Caco-2 (cell line): ENCODE measurements around the gene CTCF. TPM values are rescaled to one million over a fixed set of nuclear protein-coding genes. Genes with fewer than 3 reads are reported as not detected.

Experiments used
- BruUV-seq: library from RNA; stranded (reverse); fragments of 400-500 nt; replicated peaks from 2 replicates; lab custom pipeline; 2021; lab: Mats Ljungman, UMichigan
- CTCF ChIA-PET: fragments of 300-600 bp; sonication (Branson Sonifier 250); formaldehyde crosslinking; loops from one replicate; lab custom pipeline; 2022; ENCODE audit warnings: antibody characterized with exemption; lab: Charles Lee
- POLR2A ChIA-PET: fragments of 300-600 bp; sonication (Branson Sonifier 250); formaldehyde crosslinking; loops from one replicate; lab custom pipeline; 2022; ENCODE audit warnings: antibody characterized with exemption; lab: Charles Lee
- DNase-seq, 2 experiments: peaks; one replicate each; pipeline versions ENCODE4 v3.0.0 to v3.0.0-alpha.2; 2020 to 2022
- H3K27me3 ChIP-seq: replicated peaks from 2 replicates; pipeline ENCODE4 v1.6.0; 2011; ENCODE audit warnings: low read length; ENCODE audit not compliant: control insufficient read depth, insufficient read depth
- H3K36me3 ChIP-seq: 2 replicates; pipeline ENCODE4 v1.5.1; 2011; ENCODE audit warnings: low read length; ENCODE audit not compliant: control insufficient read depth, insufficient read depth
- H3K4me1 ChIP-seq: fragments of 250-450 bp; sonication (Bioruptor Pico); 2 replicates; pipeline ENCODE4 v1.5.1; 2020; ENCODE audit warnings: mild to moderate bottlenecking
- H3K4me3 ChIP-seq: 2 replicates; pipeline ENCODE4 v1.5.1; 2011; ENCODE audit warnings: low read depth, mild to moderate bottlenecking, control low read depth, low read length
- H3K9me3 ChIP-seq: fragments of 250-450 bp; sonication (Bioruptor Pico); 2 replicates; pipeline ENCODE4 v1.5.1; 2020; ENCODE audit warnings: mild to moderate bottlenecking, moderate library complexity
- H3K27ac Mint-ChIP-seq: one replicate; pipeline ENCODE4 v1.8.0; 2022; ENCODE audit warnings: mixed read lengths; ENCODE audit not compliant: unreplicated experiment
- H3K27me3 Mint-ChIP-seq: one replicate; pipeline ENCODE4 v1.8.0; 2022; ENCODE audit warnings: mixed read lengths; ENCODE audit not compliant: insufficient read depth, unreplicated experiment
- H3K36me3 Mint-ChIP-seq: one replicate; pipeline ENCODE4 v1.8.0; 2022; ENCODE audit warnings: mild to moderate bottlenecking, mixed read lengths; ENCODE audit not compliant: insufficient read depth, unreplicated experiment
- H3K4me1 Mint-ChIP-seq: one replicate; pipeline ENCODE4 v1.8.0; 2022; ENCODE audit warnings: low read depth, mixed read lengths; ENCODE audit not compliant: unreplicated experiment
- H3K4me3 Mint-ChIP-seq: one replicate; pipeline ENCODE4 v1.8.0; 2022; ENCODE audit warnings: mild to moderate bottlenecking, moderate library complexity, mixed read lengths; ENCODE audit not compliant: unreplicated experiment
- H3K9me3 Mint-ChIP-seq: one replicate; pipeline ENCODE4 v1.8.0; 2022; ENCODE audit warnings: mixed read lengths; ENCODE audit not compliant: unreplicated experiment
- intact Hi-C: fragments of 100-400 bp; cut with micrococcal nuclease; formaldehyde crosslinking; loops from one replicate; pipeline ENCODE4 v1.10.0; 2022; ENCODE audit not compliant: unreplicated experiment
- total RNA-seq: library from RNA; stranded (reverse); gene quantifications from 2 replicates; pipeline ENCODE4 v1.2.3, GENCODE V29; 2022
- TF ChIP-seq, protein P1 (sequence below), 2 experiments: fragments of 200-600 bp in 1 of 2; IDR thresholded peaks; 1 replicate in 1 of 2; 2 replicates in 1 of 2; pipeline versions ENCODE4 v1.5.1 to v1.8.0; 2011 to 2022; ENCODE audit warnings: antibody characterized with exemption in 1 of 2, control low read depth in 1 of 2, inconsistent platforms in 1 of 2, low read depth in 1 of 2, low read length in 1 of 2, mild to moderate bottlenecking in 1 of 2, moderate library complexity in 1 of 2; ENCODE audit not compliant: insufficient read depth in 1 of 2, severe bottlenecking in 1 of 2, unreplicated experiment in 1 of 2

CTCF gene
- total RNA-seq, 1 experiment from 2014 or later = 67.8 TPM

DNA sequence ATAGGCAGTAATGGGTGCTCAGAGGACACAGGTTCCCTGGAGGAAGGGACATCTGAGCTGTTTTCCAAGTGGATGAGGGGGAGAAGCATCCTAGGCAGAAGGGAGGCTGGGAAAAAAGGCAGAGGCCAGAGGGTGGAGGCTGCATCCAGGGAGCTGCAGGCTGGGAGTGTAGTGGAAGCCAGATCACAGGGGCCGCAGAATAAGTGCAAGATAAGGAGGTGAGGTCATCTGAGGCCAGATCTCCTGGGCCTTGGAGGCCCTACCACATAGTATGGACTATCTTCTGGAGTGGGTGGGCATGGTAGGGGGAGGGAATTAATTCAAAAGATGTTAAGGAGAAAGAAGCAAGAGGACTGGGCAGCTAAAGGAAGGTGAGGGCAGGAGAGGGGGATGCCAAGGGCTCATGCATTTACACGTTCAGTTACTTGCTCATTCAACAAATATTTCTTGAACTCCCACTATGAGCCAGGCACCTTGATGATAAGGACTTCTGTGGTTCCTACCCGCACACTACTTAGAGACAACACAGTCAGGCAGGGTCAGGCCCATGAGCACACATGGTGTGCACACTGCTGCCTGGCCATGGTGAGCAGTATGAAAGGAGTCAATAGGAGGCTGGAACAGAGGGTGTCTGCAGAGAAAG is 36.1 kb upstream of the CTCF start:
- no TSS peak for BruUV-seq

DNA sequence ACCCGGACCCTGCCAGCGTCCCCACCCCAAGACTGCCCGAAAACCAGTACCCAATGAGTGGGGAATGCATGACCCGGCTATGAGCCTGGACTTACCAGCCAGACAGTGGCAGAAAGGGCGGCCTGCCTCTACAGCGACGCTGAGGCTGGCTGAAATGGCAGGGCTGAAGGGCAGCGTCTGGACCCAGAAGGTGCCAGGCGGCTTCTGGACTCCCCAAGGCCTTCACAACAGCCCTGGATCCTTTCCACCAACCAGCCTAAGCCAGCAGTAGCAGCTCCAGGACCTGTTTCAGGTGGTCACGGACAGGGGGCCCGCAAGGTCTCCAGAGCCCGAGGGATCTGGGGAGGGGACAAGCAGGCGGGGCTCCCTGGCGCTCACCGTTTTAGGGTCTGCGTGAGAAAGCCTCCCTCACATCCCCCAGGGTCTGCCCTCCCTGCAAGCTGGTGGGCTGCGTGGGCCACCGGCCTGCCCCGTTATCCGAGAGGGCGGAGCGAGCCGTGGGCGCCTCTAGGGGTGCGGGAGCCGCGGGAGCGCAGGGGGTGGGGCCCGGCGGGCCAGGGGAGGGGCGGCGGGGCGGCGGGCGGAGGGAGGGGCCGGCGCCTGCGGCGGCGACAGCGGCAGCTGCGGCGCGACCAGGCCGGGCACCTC is 34.0 kb upstream of the CTCF start, which contains the start of gene RIPOR1:
Gene RIPOR1 (plus strand): TSS at position 608 of the 648 bp plus-strand sequence. CDS start 9,618 bp downstream, outside the sequence.
- DNase-seq = peak in 1 of 2 experiments; percentile 61
- no TSS peak for BruUV-seq
- Histone ChIP-seq H3K4me3 (peak within 1 kb of the TSS; percentile 85), H3K4me1 (peaks cover 51% of the 10 kb centered on the region), H3K36me3 (no peaks in the 10 kb centered on the region), H3K9me3 (no peaks in the 10 kb centered on the region), H3K27me3 (no peaks in the 10 kb centered on the region)
- Mint-ChIP-seq H3K27me3 (no peaks in the 10 kb centered on the region), H3K4me3 (peak within 1 kb of the TSS; percentile 78), H3K9me3 (no peaks in the 10 kb centered on the region), H3K36me3 (peaks cover 11% of the 10 kb centered on the region), H3K27ac (peak within 1 kb of the TSS; percentile 66), H3K4me1 (peaks cover 46% of the 10 kb centered on the region)
- ChIA-PET POLR2A (interaction anchor here (1.2 kb wide), 1 partner anchor 33 kb away, joined by 4 read pairs; no protein-coding TSS in a partner anchor), CTCF (interaction anchor here (0.6 to 2.9 kb wide), 9 partner anchors 7 to 581 kb away, joined by 3 to 37 read pairs (median 4); partner anchors contain the start of genes ACD and FHOD1)
- intact Hi-C loops = loop anchor here (10.0 kb wide), 2 partner anchors 276 to 406 kb away; partner anchors contain the start of genes CTRL, PSMB10, RANBP10 and TSNAXIP1
- TF ChIP-seq, protein P1, sequence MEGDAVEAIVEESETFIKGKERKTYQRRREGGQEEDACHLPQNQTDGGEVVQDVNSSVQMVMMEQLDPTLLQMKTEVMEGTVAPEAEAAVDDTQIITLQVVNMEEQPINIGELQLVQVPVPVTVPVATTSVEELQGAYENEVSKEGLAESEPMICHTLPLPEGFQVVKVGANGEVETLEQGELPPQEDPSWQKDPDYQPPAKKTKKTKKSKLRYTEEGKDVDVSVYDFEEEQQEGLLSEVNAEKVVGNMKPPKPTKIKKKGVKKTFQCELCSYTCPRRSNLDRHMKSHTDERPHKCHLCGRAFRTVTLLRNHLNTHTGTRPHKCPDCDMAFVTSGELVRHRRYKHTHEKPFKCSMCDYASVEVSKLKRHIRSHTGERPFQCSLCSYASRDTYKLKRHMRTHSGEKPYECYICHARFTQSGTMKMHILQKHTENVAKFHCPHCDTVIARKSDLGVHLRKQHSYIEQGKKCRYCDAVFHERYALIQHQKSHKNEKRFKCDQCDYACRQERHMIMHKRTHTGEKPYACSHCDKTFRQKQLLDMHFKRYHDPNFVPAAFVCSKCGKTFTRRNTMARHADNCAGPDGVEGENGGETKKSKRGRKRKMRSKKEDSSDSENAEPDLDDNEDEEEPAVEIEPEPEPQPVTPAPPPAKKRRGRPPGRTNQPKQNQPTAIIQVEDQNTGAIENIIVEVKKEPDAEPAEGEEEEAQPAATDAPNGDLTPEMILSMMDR (IDR thresholded peaks at IDR 0.05; ENCODE audit: insufficient read depth in 1 of 2, low read depth in 1 of 2, low read length in 1 of 2, severe bottlenecking in 1 of 2, unreplicated experiment in 1 of 2) = no peak

More for the DNA sequence above, 36.1 kb upstream of the CTCF start:
- intact Hi-C loops = loop anchor here (10.0 kb wide), 2 partner anchors 279 to 409 kb away; partner anchors contain the start of genes CTRL, PSMB10, RANBP10 and TSNAXIP1
- peaks cover 35% of the 10 kb centered on the region for H3K4me1 Mint-ChIP-seq
- peak in 1 of 2 experiments; percentile 70 for DNase-seq
- H3K9me3 Mint-ChIP-seq = no peaks in the 10 kb centered on the region
- Histone ChIP-seq H3K27me3 (no peaks in the 10 kb centered on the region), H3K9me3 (no peaks in the 10 kb centered on the region), H3K4me3 (no peak overlapping the region), H3K4me1 (peaks cover 54% of the 10 kb centered on the region), H3K36me3 (no peaks in the 10 kb centered on the region)
- peak overlapping the region; percentile 19 for H3K4me3 Mint-ChIP-seq
- POLR2A ChIA-PET = no interaction called here
- CTCF ChIA-PET = interaction anchor here (1.2 to 1.7 kb wide), 2 partner anchors 36 to 118 kb away, joined by 3 to 4 read pairs; partner anchors contain the start of genes CARMIL2 and CTCF
- TF ChIP-seq, protein P1 (IDR thresholded peaks at IDR 0.05; ENCODE audit: insufficient read depth in 1 of 2, low read depth in 1 of 2, low read length in 1 of 2, severe bottlenecking in 1 of 2, unreplicated experiment in 1 of 2) = no peak
- no peaks in the 10 kb centered on the region for H3K27me3 Mint-ChIP-seq
- peaks cover 9% of the 10 kb centered on the region for H3K36me3 Mint-ChIP-seq
- peak overlapping the region; percentile 66 for H3K27ac Mint-ChIP-seq
